Right atrium auricular region (tissue), 2 donors: ENCODE measurements around the gene NUDT21. TPM values are rescaled to one million over a fixed set of nuclear protein-coding genes. Genes with fewer than 3 reads are reported as not detected.
A peak's percentile ranks its signal among the peaks of the same experiment; 100 is the strongest.

Source experiments
- DNase-seq: peaks from one replicate; pipeline ENCODE4 v3.0.0-alpha.2; 2019; ENCODE audit warnings: low spot score
- H3K27ac ChIP-seq, 2 donors: fragments of 200-600 bp; sonication (generic); 1 replicate in 1 of 2; 2 replicates in 1 of 2; pipeline ENCODE4 v1.5.1; 2016 to 2019
- H3K27me3 ChIP-seq, 2 donors: fragments of 200-600 bp; sonication (generic); one replicate each; pipeline versions ENCODE4 v1.5.1 to v1.6.0; 2017 to 2019
- H3K36me3 ChIP-seq: fragments of 200-600 bp; sonication (generic); one replicate; pipeline ENCODE4 v1.5.1; 2016
- H3K4me1 ChIP-seq, 2 donors: fragments of 200-600 bp; sonication (generic); one replicate each; pipeline versions ENCODE4 v1.5.1 to v1.6.0; 2017 to 2019
- H3K4me3 ChIP-seq, 2 donors: fragments of 200-600 bp; sonication (generic); 1 replicate in 1 of 2; 2 replicates in 1 of 2; pipeline ENCODE4 v1.5.1; 2017 to 2019; ENCODE audit warnings: mild to moderate bottlenecking in 1 of 2, moderate library complexity in 1 of 2
- H3K9me3 ChIP-seq, 2 donors: fragments of 200-600 bp; sonication (generic); one replicate each; pipeline ENCODE4 v1.5.1; 2019
- total RNA-seq, 2 donors: library from RNA; depleted of rRNA; stranded (reverse); fragments of >200 nt; gene quantifications; one replicate each; pipeline ENCODE4 v1.1.0, GENCODE V29; 2016
- TF ChIP-seq, protein P1 (sequence below), 2 donors: fragments of 200-600 bp; sonication (generic); IDR thresholded peaks; one replicate each; pipeline ENCODE4 v1.5.1; 2019; ENCODE audit warnings: antibody characterized with exemption in 2 of 2

The NUDT21 gene
- total RNA-seq, 2 donors from 2014 or later: 37.0 to 43.7 TPM

DNA sequence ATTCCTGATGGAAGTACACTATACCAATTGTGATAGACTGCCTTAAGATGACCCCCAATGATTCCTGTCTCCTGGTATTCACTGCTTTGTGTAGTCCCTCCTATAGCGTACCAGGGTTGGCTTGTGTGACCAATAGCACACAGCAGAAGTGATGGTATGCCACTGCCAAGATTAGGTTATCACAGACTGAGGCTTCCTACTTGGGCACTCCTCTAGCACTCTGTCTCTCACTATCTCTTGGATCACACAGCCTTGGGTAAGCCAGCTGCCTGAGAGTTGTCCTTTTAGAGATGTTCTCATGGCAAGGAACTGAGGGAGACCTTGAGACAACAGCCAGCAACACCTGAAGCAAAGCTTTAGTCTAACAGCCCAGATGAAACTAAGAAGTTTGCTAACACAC, 13.1 kb downstream of the NUDT21 start:
- Histone ChIP-seq H3K27ac (no peak overlapping the region), H3K4me3 (no peak overlapping the region), H3K27me3 (no peaks in the 10 kb centered on the region), H3K9me3 (no peaks in the 10 kb centered on the region), H3K36me3 (peaks cover 58% of the 10 kb centered on the region), H3K4me1 (peaks cover 0 to 11% of the 10 kb centered on the region in 2 donors)
- no peak for DNase-seq
- TF ChIP-seq, protein P1, sequence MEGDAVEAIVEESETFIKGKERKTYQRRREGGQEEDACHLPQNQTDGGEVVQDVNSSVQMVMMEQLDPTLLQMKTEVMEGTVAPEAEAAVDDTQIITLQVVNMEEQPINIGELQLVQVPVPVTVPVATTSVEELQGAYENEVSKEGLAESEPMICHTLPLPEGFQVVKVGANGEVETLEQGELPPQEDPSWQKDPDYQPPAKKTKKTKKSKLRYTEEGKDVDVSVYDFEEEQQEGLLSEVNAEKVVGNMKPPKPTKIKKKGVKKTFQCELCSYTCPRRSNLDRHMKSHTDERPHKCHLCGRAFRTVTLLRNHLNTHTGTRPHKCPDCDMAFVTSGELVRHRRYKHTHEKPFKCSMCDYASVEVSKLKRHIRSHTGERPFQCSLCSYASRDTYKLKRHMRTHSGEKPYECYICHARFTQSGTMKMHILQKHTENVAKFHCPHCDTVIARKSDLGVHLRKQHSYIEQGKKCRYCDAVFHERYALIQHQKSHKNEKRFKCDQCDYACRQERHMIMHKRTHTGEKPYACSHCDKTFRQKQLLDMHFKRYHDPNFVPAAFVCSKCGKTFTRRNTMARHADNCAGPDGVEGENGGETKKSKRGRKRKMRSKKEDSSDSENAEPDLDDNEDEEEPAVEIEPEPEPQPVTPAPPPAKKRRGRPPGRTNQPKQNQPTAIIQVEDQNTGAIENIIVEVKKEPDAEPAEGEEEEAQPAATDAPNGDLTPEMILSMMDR (IDR thresholded peaks at IDR 0.05): no peak

DNA sequence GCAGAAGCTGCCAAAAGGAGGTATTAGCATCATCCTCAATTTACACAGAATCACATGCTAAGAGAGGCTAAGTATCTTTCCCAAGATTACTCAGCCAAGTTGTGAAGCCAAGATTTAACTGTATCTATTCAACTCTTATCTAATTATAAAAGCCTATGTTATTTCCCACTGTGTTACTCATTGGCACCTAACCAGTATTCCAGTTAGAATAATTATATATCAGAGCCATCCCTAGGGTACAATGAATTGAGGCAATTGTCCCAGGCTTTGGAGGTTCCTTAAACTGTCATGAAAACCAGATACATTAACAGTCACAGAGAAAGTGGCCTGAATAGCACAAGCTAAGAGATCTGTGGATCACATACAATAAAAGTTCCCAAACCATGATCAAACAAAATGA, 14.9 kb downstream of the NUDT21 start:
- no peak for DNase-seq
- H3K27ac ChIP-seq: no peak overlapping the region
- peaks cover 61% of the 10 kb centered on the region for H3K36me3 ChIP-seq
- TF ChIP-seq, protein P1 (IDR thresholded peaks at IDR 0.05): no peak
- H3K27me3 ChIP-seq: no peaks in the 10 kb centered on the region
- H3K9me3 ChIP-seq: no peaks in the 10 kb centered on the region
- H3K4me3 ChIP-seq: no peak overlapping the region
- H3K4me1 ChIP-seq: peaks cover 0 to 11% of the 10 kb centered on the region in 2 donors

DNA sequence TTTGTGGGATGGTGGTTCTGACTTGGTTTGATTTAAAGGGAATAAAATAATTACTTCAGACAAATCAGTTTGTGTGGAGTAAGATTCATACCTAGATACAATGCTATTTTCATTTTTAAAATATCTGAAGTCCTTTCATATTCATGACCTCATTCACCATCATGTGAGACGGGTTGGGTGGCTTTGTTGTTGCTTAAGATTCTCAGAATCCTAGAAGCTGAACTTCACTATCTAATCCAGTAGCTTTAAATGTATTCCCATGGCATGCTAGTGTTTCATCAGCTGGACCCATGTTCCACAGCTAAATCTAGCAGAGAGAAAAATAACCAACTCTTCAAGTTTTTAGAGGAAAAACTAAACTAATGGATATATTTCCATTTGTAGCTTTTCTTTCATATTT, 23.0 kb downstream of the NUDT21 start:
- H3K4me3 ChIP-seq: no peak overlapping the region
- H3K36me3 ChIP-seq: peaks cover 8% of the 10 kb centered on the region
- DNase-seq: no peak
- TF ChIP-seq, protein P1 (IDR thresholded peaks at IDR 0.05): no peak
- peaks cover 0 to 13% of the 10 kb centered on the region in 2 donors for H3K4me1 ChIP-seq
- H3K27ac ChIP-seq: no peak overlapping the region
- H3K27me3 ChIP-seq: no peaks in the 10 kb centered on the region
- H3K9me3 ChIP-seq: no peaks in the 10 kb centered on the region

DNA sequence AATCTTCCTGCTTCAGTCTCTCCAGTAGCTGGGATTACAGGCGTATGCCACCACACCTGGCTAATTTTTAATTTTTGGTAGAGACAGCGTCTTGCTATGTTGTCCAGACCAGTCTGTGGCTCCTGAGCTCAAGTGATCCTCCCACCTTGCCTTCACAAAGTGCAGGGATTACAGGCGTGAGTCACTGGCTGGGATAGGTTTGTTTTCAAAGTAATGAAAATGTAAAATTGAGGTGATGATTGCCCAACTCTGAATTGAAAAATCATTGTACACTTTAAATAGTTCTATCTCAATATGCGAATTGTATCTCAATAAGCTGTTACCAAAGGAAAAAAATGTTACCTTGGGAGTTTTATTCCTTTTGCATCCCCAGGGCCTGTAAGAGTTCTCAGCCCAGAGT, 24.5 kb downstream of the NUDT21 start:
- Histone ChIP-seq H3K36me3 (no peaks in the 10 kb centered on the region), H3K9me3 (no peaks in the 10 kb centered on the region), H3K4me1 (peaks cover 0 to 27% of the 10 kb centered on the region in 2 donors), H3K27me3 (no peaks in the 10 kb centered on the region), H3K4me3 (no peak overlapping the region), H3K27ac (no peak overlapping the region)
- DNase-seq: no peak
- TF ChIP-seq, protein P1 (IDR thresholded peaks at IDR 0.05): no peak

DNA sequence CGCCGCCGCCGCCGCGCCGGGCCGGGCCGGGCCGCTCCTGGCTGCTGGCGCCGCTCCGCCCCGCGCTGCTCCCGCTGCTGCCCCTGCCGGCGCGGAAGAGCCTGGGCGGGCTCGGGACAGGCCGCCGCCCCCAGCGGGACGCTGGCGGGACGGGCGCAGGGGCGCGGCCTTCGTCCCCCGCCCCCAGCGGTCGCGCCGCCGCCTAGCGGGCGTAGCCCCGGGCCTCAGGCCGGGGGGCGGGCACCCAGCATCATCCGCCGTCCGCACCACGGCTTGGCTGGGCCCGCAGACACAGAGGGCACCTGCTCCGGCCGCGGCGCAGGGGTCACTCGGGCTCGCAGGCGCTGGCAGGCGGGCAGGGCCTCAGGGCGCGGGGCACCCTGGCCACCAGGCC, 25.7 kb downstream of the NUDT21 start, which contains the start of gene AMFR:
TSS of gene AMFR (minus strand) at position 107 of the 394 bp plus-strand sequence. CDS start 218 bp downstream, outside the sequence.
- H3K27me3 ChIP-seq: no peaks in the 10 kb centered on the region
- peaks cover 0 to 27% of the 10 kb centered on the region in 2 donors for H3K4me1 ChIP-seq
- peak within 1 kb of the TSS; percentile 84 for H3K4me3 ChIP-seq
- DNase-seq: no peak
- H3K9me3 ChIP-seq: no peaks in the 10 kb centered on the region
- TF ChIP-seq, protein P1 (IDR thresholded peaks at IDR 0.05): peak; percentile 41 to 60
- H3K36me3 ChIP-seq: no peaks in the 10 kb centered on the region
- H3K27ac ChIP-seq: peak within 1 kb of the TSS; percentile 83 to 86

DNA sequence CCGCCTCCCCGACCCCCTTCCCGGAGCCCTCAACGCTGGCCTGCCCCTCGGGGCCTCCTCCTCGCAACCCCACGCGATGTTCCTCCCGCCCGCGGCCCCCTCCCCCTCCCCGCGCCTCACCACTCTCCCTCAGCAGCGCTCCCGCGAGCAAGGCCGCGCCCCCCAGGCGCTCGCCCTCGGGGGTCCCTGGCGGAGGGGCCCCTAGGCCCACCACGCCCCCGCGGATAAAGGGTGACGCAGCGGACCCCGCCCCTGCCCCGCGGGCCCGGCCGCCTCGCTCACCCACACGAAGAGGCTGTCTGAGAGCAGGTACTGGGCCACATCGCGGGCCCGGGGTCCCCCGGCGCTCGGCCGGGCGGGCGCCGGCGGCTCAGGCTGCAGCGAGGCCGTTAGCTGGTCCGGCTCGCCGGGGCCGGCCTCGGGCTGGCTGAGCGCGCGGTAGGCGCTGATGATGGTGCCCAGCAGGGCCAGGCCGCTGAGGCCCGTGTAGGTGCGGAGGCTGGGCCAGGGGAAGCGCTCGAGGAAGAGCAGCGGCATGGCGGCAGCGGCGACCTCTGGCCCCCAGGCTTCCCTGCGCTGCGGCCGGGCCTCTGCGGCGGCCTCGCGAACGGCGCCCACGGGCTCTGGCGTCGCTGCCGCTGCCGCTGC, 26.2 kb downstream of the NUDT21 start:
- Histone ChIP-seq H3K9me3 (no peaks in the 10 kb centered on the region), H3K27me3 (no peaks in the 10 kb centered on the region), H3K4me1 (peaks cover 0 to 27% of the 10 kb centered on the region in 2 donors), H3K36me3 (no peaks in the 10 kb centered on the region), H3K4me3 (peak overlapping the region; percentile 84), H3K27ac (peak overlapping the region; percentile 82 to 83)
- TF ChIP-seq, protein P1 (IDR thresholded peaks at IDR 0.05): no peak
- DNase-seq: no peak
